GM19467 (cell line): ENCODE results near the gene FGGY.

Experiments
- ATAC-seq: cut with Tn5 transposase; IDR thresholded peaks from one replicate; pipeline ENCODE4 v1.9.1; 2021; ENCODE audit warnings: mild to moderate bottlenecking, moderate library complexity; ENCODE audit not compliant: unreplicated experiment

FGGY gene

DNA sequence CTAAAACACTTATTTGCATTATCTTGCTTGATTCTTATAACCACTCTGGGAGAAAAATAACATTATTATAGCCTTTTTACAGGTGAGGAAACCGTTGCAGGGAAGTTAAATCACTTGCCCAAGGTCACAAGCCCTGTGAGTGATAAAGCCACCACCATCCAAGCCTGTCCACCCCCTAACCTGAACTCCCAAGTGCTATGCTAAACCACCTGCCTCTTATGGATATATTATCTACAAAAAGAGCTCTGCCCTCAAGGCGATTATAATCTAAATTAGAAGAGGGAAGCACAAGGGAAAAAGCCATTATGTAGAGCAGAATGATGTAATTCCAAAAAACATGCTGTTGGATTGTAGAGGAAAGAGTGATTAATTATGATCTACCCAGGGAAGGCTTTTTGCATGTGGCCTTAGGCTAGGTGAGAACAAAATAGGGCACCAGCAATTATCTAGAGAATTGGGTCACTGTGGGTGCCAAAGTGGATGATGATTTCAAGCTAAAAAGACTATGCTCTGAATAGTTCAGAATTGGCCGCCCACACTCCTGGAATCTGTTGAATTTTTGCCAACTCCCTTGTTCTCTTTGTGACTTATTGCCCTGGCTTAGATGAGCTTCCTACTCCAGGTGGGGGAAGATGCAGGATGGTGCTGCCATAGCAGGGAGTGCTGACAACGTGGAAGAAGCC is 205.3 kb downstream of the FGGY start:
- no peak for ATAC-seq

DNA sequence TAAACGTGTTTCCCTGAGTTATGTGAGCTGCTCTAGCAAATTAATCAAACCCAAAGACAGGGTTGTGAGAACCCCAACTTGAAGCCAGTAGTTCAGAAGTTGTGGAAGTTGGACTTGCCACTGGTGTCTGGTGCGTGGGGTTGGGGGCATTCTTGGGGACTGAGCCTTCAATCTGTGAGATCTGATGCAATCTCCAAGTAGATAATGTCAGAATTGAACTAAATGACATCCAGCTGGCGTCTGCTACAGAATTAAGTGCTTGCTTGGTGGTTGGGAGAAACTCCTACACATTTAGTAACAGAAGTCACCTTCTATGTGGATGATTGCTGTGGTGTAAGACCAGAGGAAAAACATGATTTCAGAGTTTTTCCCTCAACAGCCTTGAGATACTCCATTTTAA is 207.4 kb downstream of the FGGY start:
- no peak for ATAC-seq

DNA sequence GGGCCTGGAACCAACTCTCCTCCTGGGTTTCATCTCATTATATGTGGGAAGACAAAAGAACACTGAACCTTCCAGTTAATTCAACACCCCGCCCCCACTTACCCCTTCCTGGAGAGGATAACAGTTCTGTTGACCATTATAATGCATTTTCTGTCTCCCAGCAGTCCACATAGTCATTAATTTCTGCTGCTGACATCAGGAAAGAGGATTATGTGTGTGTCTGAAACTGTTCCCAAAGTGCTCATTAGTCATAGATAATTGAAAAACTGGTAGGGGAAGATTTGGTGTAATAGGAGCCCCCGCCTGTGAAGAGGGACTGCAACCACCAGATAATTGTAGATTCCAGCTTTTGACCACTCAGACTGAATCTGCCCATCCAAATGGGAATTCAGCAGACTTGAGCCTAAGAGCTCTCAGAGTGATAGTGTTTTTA is 208.7 kb downstream of the FGGY start:
- ATAC-seq, result no peak

DNA sequence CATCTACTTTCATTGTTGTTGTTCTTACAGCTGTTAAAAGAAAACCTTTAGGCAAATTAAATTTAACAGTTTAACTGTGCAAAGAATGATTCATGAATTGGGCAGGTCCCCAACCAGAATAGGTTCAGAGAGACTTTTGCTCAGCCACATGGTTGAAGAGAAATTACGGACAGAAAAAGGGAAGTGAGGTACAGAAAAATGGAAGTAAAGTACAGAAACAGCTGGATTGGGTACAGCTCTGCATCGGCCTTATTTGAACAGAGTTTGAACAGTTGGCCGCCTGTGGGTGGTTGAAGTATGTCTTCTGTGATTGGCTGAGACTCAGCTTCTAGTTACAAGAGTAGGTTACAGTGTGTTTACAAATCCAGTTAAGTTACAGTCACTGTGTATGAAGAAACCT is 210.1 kb downstream of the FGGY start:
- ATAC-seq, result no peak

DNA sequence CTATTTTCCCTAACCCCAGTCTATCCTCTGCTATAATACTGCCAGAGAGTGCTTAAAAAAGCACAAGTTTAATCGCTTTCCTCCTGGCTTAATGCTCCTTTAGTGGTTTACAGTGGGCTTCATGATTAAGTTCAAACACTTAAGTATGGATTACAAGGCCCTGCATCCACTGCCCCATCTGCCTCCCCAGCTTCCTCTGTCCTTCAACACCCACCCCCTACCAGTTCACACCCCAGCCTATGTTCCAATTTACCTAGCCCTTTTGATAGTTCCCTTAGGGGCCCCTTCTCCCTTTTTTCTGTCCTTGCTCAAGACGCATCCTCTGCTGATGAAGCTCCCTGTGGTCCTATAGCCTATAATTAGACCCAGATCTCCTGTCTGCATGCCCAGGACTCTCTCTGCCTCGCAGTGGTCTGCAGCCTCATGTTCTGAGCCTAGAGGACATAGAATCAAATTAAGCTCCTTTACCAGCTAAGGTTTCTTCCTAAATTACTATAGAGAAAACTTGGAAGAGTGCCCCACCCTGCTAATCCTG is 212.5 kb downstream of the FGGY start:
- ATAC-seq, result no peak

DNA sequence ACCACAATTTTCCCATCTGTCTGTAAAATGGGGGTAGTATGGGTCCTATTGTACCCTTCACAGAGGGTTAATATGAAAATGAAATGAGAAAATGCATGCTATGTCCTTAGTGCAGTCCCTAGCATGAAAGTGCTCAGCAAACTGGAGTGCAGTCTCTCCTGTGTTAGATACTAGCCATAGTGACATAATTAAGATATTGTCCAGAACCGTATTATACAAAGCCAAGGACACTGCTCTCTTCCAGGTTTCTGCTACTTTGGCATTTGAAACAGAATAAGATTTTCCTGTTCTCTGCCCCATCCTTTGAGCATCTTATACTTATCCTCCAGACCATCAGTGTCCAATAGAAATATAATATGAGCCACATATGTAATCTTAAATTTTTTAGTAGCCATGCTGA is 213.4 kb downstream of the FGGY start:
- ATAC-seq, result no peak

DNA sequence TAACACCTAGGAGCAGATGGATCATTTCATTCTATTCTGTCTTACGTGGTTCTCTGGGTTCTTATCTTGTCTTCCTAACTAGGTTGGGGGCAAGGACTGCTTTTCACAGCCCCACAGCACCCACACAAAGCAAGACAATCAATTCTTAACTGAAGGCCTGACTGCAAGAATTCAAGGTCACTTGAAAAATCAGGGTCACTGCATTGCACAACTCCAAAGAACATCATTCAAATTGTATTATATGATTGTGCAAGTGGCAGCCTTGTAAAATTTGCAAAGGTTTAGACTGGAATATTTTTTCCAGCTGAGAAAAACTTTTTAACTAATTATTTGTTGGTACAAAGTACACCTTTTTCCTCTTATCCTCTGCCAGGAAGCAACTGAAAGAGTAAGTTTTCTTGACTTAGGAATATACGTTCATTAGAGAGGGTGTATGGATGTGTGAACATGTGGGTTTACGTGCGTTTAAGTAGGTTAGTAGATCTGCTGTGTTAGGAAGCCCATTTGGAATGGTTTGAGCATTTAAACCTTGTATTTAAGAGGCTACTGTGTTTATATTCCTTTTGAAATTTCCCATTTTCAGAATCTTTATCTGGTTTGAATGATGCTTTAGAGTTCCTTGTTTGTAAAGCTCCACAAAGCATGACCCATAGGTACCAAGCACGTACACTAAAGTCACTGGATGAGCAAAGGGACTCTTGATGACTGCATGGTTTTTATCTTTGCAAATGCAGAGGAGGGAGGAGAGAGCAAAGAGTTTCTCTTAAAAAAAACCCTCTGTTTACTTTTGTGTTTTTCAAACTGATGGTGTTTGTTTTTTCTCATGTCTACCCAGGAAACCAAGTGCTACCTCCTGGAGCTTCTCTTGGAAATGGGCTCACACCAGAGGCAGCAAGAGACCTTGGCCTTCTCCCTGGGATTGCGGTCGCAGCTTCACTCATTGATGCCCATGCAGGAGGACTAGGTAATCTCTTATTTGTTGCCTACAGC is 214.9 kb downstream of the FGGY start:
- no peak for ATAC-seq

DNA sequence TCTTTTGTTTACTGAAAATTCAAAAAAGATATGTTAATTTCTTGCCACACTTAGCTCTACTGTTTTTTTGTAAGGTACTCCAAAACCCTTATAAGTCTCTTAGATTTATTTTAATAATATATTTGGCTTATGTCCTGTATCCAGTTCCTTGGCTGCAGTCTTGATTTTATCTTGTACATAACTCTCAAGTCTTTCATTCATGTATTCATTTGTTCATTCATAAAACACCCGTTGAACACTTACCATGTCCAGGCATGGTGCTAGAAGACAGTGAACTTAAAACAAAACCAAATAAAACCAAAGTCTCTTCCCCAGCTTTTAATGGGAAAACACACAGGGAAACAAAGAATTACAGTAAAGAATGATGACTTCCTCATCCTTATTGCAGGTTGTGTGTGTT is 215.8 kb downstream of the FGGY start:
- ATAC-seq, result no peak

DNA sequence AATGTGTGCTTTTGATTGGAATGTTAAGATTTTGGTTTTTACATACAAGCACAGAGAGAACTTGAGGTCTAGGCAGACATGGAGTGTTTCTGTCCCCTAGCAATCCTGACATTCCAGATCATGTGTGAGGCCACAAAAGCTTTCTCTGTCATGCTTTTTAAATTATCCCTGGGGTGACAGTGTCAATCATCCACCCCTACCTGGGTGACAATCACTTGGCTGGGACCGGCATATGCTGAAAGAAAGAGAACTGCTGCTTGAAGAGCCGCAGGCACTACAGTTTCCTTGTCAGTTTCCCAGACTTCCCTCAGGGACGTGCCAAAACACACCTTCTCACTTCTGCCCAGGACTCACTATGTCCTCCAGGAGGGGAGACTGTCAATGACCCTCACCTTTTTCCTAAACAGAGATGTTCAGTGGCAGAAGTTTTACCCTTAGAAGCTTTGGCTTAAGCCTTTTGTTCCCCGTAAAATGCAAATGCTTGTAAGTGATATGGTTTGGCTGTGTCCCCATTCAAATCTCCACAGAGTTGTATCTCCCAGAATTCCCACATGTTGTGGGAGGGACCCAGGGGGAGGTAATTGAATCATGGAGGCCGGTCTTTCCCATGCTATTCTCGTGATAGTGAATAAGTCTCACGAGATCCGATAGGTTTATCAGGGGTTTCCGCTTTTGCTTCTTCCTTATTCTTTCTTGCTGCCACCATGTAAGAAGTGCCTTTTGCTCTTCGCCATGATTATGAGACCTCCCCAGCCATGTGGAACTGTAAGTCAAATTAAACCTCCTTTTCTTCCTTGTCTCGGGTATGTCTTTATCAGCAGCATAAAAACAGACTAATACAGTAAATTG is 217.4 kb downstream of the FGGY start:
- no peak for ATAC-seq

DNA sequence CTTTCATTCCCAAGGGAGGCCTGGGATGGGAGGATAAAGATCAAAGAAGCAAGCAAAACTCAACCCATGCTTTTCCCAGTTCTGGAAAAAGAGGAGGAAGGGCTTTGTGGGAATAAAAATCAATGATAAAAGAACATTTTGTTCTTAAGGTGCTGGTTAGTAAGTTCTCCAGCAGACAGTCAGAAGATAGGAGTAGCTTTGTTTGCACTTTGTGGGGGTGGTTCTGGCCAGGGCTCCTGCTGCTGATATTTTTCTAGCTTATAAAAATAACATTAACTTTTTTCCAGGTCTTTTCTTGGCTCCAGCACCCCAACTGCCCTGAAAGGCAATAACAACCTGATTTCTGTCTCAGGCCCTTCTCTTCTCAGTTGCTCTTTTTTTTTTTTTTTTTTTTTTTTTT is 220.0 kb downstream of the FGGY start:
- ATAC-seq, result no peak

DNA sequence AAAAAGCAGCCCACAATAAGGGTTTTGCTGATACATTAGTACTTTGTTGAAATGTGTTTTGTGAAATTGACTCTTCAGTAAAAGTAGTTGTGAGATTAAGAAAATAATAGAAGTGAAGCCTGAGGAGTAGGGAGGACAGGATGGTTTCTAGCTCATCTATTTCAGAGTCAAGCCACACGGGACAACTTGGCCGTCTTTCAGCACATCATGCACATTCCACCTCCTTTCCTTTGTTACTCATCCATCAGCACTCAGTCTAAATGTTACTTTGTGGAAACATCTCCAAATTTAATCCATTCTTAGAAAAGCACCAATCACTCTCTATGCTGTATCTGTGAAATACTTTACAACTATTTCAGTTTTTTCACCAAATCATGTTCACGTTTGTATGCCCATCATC is 223.3 kb downstream of the FGGY start:
- ATAC-seq, result no peak

DNA sequence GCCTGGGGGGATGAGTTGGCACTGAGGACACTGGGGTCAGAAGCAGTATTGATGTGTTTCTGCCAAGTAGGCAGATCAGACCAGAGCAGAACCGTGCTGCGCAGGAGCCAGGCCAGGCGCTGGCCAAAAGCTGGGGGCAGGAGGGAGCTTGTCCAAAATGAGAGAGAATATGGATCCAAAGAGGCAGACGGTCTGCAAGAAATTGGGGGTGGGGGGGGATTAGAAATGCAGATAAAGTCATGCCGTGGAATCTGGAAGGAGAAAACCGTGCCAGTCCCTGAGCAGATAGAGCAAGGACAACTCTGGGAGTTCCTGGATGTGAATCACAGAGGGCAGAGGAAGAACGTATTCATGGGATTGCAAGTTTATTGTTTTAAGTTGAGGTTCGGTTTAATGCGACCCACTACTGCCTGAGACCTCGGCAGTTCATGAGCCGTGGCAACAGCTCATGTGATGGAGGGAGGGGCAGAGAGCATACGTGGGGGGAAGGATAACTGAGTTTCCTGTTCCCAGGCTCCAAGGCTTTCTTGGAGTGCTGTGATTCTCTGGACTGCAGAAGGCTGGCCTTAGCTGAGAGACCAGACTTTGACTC is 224.0 kb downstream of the FGGY start:
- ATAC-seq, result no peak

DNA sequence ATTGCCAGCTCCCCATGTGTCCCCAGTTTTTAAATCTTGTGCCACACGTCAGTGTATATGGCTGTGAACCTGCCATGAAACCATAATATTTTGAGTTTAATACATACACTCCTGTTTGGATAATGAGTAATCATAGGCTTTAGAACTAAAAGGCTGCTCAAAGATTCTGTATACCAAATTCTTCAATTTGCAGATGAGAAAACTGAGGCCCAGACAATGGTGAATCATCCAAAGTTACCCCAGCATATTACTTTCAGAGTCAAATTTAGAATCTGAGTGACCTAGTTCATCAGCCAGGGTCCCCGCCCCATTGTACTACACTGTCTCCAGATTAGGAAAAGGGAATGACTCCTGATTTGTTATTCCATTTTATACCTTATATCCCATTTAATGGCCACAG is 224.6 kb downstream of the FGGY start:
- ATAC-seq, result no peak

DNA sequence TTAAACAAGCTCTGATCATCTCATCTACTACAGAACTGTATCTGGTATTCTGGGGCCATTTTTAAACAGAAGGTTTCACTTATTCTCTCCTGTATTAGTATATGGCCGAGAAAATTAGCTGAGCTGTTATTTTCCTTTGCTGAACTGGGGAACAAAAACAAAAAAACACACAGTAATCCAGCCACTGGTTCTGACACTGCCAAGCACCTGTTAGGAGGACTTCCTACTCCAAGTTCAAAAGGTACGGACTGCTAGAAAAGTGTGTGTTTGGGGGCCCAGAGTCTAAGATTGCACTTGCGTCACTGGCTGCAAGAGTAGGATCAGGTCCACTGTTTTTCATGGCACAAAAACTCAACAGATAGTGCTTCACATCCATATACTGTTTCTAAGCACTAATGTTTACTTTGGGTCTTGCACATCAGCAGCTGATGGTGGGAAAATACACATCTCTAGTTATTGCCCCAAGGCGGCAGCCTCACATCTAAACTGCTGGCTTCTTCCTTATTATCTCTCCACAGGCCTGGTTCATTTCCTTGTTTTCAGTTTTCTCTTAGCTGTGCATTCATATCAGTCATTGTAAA is 226.1 kb downstream of the FGGY start:
- no peak for ATAC-seq

DNA sequence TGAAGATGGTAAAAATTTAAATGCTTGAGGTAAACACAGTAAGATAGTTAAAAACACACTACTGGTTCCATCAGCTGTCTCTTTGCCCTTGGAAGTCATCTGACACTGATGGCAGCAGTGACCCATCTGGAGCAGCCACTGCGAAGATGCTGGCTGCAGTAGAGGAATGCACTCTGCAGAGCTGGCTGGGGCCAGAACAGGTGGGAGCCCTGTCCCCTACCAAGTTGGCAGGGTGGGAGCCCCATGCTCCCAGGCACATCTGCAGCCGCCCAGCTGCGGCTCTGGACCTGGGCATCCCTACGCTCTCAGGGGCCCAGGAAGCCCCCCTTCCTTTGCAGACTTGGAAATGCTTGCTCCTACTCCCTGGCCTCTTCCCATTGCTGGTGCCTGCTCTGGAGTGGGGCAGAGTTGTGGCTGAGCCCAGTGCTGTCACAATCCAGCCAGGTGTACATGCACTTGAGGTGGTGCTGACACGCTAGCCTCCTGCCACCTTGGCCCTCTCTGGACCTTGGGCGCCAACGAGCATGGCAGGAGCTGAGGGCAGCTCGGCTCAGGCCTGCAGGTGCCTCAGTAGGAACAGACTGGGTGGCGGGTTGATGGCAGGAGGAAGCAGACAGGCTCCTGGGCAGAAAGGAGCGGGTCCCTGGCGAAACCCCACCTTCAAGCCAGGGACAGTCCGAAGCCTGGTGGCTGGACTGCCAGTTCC is 227.0 kb downstream of the FGGY start:
- no peak for ATAC-seq

DNA sequence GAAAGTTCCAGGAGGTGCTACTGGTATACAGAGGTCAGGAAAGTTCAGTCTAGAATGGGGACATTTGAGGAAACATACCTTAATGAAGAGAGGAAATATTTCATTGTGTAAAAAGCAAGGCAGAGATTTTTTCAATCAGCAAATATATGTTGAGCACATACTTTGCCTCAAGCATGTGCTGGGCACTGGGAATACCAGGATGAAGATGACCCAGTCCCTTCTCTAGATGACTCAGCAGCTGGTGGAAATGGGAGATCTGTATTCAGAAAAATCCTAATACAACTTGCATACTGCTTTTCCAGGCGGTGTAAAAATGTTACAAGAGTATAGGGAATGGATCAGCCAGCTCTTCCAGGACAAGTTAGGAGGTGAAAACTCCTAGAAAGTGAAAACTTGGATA is 229.3 kb downstream of the FGGY start:
- no peak for ATAC-seq

DNA sequence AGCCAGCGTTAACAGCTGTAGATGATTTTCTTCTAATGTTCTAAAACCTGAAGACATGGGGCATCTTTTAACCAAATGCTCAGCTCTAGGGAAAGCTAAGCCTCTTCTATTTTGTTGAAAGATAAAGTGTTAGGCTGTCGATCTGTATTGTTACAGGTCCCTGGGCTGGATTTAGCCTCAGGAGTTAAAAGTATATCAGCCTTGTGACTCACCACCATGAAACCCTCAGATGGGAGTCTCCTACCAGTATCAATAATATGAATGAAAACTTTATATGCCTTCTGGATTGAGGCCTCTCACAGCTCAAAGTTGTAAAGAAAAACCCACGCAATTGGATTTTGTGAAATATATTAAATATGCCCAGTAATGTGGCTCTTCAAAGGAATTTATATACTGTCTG is 231.6 kb downstream of the FGGY start:
- no peak for ATAC-seq

DNA sequence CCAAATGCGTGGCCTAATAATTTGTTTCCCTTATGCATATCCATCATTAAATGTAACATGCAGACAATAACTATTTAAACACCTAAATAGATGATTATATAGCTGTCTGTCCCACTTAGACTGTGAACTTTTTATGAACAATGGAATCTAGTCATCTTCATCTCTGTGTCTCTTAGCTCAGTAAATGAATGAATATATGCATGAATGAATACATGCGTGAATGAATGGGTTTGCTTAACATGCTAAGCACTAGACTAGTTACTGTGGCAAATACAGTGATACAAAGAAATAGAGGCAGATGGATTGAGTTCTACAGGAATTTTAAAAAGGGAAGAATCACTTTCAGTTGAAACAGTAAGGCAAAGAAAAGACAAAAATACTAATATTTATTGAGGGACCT is 232.0 kb downstream of the FGGY start:
- no peak for ATAC-seq

DNA sequence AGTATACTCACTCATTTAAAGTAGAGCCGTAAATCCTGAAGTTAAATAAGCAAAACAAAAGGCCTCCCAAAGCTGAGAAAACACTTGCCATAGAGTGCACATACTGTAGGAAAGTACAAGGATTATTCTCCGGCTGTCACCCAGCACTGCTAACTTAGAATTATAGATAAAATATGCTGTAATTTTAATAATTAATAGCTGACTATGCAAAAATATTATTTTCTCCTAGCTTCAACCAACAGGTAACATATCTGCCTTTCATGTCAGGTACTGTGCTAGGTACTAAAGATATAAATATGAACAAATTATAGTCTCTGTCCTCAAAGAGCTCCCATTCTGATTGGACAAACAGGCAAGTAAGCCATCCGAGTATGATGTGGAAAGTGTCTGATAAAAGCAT is 233.2 kb downstream of the FGGY start:
- no peak for ATAC-seq

DNA sequence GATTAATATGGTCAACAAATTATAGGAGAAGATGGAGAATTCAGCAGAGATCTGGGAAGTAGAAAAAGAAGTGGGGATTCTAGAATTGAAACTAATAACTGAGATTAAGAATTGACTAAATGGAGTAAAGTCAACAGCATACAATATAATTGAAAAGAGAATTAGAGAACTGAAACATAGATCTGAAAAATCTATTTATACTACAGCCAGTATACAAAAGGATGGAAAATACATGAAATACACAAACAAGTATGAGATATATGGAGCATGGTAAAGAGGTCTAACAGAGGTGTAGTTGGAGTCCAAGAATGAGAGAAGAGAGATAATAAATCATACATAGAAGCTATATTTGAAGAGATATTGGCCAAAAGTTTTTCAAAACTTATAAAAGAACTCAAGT is 235.2 kb downstream of the FGGY start:
- ATAC-seq, result no peak
